Measurements from ENCODE around the gene PTPRO. TPM values are rescaled to one million over a fixed set of nuclear protein-coding genes. Genes with fewer than 3 reads are reported as not detected.

Gene PTPRO
- total RNA-seq, 4 donors from 2014 or later = 0.10 to 1.1 (median 0.32) TPM

GRCh38 chr12:15535352-15535781, 213.1 kb downstream of the PTPRO start:
- Histone ChIP-seq H3K27me3 (no peaks in the 10 kb centered on the region), H3K4me3 (replicated peaks in 1 of 3) (no peak overlapping the region), H3K36me3 (no peaks in the 10 kb centered on the region), H3K9me3 (no peaks in the 10 kb centered on the region), H3K27ac (no peak overlapping the region), H3K4me1 (peaks cover 0 to 6% of the 10 kb centered on the region in 2 donors)
- DNase-seq = no peak
- intact Hi-C loops (cut with DNase I) = loop anchor here (10.0 kb wide), 1 partner anchor 49 kb away; no protein-coding TSS in a partner anchor
- TF ChIP-seq CTCF (IDR thresholded peaks at IDR 0.05) (no peak), POLR2A (IDR thresholded peaks at IDR 0.05) (no peak)
- WGBS, 2 donors = 87 to 93% methylated on average over 6 of the region's 6 CpGs

GRCh38 chr12:15536446-15536845, 214.1 kb downstream of the PTPRO start:
- no peaks in the 10 kb centered on the region for H3K27me3 ChIP-seq
- TF ChIP-seq POLR2A (IDR thresholded peaks at IDR 0.05) = no peak
- TF ChIP-seq CTCF (IDR thresholded peaks at IDR 0.05) = no peak
- H3K27ac ChIP-seq = no peak overlapping the region
- H3K4me3 ChIP-seq (replicated peaks in 1 of 3) = no peak overlapping the region
- 76 to 78% methylated on average over 4 of the region's 4 CpGs for WGBS, 2 donors
- intact Hi-C loops (cut with DNase I) = loop anchor here (10.0 kb wide), 1 partner anchor 48 kb away; no protein-coding TSS in a partner anchor
- DNase-seq = no peak
- no peaks in the 10 kb centered on the region for H3K36me3 ChIP-seq
- H3K9me3 ChIP-seq = no peaks in the 10 kb centered on the region
- H3K4me1 ChIP-seq = peaks cover 0 to 6% of the 10 kb centered on the region in 2 donors

GRCh38 chr12:15538881-15539280, 216.6 kb downstream of the PTPRO start:
- no peak for TF ChIP-seq POLR2A (IDR thresholded peaks at IDR 0.05)
- no peak for TF ChIP-seq CTCF (IDR thresholded peaks at IDR 0.05)
- Histone ChIP-seq H3K9me3 (no peaks in the 10 kb centered on the region), H3K4me1 (peaks cover 0 to 6% of the 10 kb centered on the region in 2 donors), H3K27ac (no peak overlapping the region), H3K27me3 (no peaks in the 10 kb centered on the region), H3K4me3 (replicated peaks in 1 of 3) (no peak overlapping the region), H3K36me3 (no peaks in the 10 kb centered on the region)
- intact Hi-C loops (cut with DNase I) = loop anchor here (10.0 kb wide), 1 partner anchor 46 kb away; no protein-coding TSS in a partner anchor
- WGBS, 2 donors = 94 to 97% methylated on average over 1 of the region's 1 CpG
- no peak for DNase-seq

GRCh38 chr12:15540005-15540404, 217.7 kb downstream of the PTPRO start:
- Histone ChIP-seq H3K4me1 (peaks cover 0 to 6% of the 10 kb centered on the region in 2 donors), H3K27ac (no peak overlapping the region), H3K4me3 (replicated peaks in 1 of 3) (no peak overlapping the region), H3K36me3 (no peaks in the 10 kb centered on the region), H3K9me3 (no peaks in the 10 kb centered on the region), H3K27me3 (no peaks in the 10 kb centered on the region)
- TF ChIP-seq POLR2A (IDR thresholded peaks at IDR 0.05) = no peak
- TF ChIP-seq CTCF (IDR thresholded peaks at IDR 0.05) = no peak
- WGBS, 2 donors = 69 to 71% methylated on average over 2 of the region's 2 CpGs
- no peak for DNase-seq
- intact Hi-C loops (cut with DNase I) = no loop called here

GRCh38 chr12:15540469-15540872, 218.2 kb downstream of the PTPRO start:
- peaks cover 0 to 6% of the 10 kb centered on the region in 2 donors for H3K4me1 ChIP-seq
- no peaks in the 10 kb centered on the region for H3K36me3 ChIP-seq
- no peak for DNase-seq
- 83 to 86% methylated on average over 1 of the region's 1 CpG for whole genome bisulfite sequencing, 2 donors
- H3K9me3 ChIP-seq = no peaks in the 10 kb centered on the region
- H3K27ac ChIP-seq = no peak overlapping the region
- H3K4me3 ChIP-seq (replicated peaks in 1 of 3) = no peak overlapping the region
- no peaks in the 10 kb centered on the region for H3K27me3 ChIP-seq
- intact Hi-C loops (cut with DNase I) = no loop called here
- TF ChIP-seq POLR2A (IDR thresholded peaks at IDR 0.05) (no peak), CTCF (IDR thresholded peaks at IDR 0.05) (no peak)
